ENCODE results near the gene KMT2B.
"Not testable (repeated sequence)": the region's sequence is repeated elsewhere in the genome, so short reads cannot be mapped to it uniquely, and the experiment has no call there.

KMT2B gene

DNA sequence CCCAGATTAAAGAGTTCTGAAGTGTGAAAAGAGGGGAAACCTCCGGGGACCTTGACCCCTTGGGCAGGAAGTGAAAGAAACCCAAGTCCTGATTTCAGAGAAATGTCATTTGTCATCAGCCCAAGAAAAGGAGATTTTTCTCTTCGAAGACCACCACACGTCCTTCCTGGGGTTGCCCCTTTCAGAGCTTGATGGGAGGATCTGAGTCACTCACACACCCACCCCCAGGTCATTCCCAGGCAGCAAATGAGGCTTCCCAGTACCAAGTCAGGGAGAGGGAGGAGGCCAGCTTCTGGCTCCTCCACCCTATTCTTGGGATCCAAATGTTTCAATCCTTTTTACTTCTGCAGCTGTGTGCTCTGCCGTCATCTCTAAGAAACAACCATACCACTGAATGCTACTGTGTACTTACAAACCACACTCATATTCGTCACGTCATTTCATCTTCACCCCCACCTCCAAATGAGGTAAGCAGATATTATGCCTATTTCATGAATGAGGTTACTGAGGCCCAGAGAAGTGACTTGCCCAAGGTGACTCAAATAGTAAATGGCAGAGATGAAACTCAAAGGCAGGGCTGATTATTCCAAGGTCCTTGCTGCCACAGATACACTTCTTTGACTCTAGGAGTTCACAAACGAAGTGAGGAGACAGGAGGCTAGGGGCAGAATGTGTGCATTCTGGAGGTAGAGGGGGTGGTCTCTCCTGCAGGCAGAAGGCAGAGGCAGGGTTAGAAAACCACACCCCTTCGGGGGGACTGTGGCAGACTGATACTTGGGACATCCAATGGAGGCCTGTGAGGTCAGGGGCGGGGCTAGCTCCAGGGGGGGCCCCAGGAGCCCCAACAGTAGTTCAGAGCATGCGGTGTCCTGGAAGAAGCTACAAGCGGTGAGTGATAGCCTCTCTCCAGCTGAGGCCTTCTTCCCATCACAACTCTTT is 5.0 kb upstream of the KMT2B start:
- DNase-seq = no peak

DNA sequence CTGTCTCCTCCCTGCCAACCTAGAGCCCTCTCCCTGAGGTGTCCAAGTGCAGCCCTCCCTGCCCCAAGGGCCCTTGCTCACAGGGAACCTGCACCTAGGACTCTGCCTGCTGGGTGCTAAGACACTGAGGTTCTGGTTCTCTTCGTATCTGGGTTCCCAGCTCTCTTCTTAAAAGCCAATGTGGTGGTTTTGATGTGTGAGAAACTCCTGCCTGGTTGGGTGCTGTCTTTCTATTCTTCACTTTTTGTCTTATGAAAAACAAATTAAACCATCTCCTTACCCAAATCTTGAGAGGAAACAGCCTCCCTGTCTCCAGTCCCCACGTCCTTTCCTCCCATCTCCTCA is 4.3 kb upstream of the KMT2B start:
- no peak for DNase-seq

DNA sequence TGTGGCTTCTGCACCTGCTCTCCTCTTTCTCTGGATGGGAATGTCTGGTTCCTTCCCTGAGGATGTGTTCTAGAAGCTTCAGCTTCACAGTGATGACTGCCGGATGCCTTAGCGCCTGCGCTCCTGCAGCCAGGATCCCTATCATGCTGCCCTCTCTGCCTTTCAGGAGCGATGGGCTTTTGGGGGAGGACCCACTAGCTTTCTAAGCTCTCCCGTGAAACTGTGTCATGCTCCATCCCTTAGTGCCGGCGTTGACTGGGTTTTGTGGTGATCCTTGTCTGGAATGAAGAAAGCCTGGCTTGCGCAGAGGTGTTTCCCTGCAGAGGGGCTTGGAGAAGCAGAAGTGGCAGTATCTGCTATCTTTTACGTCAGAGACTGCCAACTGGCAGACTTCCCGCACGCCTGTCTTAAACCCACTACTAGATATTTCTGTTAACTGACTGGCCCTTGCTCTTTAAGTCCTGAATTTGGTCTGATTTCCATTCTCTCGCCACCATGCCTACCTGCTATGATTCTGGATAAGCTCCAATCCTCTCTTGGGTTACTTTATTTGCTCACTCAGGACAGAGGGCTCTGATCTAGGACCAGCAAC is 3.8 kb upstream of the KMT2B start:
- no peak for DNase-seq

DNA sequence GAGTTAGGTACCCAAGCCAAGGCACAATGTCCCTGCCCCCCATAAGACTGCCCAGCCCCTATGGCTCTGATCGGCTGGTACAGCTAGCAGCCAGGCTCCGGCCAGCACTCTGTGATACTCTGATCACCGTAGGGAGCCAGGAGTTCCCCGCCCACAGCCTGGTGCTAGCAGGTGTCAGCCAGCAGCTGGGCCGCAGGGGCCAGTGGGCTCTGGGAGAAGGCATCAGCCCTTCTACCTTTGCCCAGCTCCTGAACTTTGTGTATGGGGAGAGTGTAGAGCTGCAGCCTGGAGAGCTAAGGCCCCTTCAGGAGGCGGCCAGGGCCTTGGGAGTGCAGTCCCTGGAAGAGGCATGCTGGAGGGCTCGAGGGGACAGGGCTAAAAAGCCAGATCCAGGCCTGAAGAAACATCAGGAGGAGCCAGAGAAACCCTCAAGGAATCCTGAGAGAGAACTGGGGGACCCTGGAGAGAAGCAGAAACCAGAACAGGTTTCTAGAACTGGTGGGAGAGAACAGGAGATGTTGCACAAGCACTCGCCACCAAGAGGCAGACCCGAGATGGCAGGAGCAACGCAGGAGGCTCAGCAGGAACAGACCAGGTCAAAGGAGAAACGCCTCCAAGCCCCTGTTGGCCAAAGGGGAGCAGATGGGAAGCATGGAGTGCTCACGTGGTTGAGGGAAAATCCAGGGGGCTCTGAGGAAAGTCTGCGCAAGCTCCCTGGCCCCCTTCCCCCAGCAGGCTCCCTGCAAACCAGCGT is 3.0 kb upstream of the KMT2B start:
- no peak for DNase-seq

DNA sequence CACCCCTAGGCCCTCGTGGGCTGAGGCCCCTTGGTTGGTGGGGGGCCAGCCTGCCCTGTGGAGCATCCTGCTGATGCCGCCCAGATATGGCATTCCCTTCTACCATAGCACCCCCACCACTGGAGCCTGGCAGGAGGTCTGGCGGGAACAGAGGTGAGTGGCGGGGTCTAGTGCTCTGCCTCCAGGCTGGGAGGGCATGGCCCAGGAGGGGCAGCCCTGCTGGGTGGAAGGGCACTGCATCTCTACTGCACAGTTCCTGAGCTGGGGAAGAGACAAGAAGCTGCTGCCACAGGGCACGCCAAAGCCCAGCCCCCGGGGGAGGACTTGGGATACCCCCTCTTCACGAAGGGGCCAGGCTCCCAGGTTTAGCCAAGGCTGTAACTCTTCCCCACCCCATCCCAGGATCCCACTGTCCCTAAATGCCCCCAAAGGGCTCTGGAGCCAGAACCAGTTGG is 2.4 kb upstream of the KMT2B start:
- no peak for DNase-seq

DNA sequence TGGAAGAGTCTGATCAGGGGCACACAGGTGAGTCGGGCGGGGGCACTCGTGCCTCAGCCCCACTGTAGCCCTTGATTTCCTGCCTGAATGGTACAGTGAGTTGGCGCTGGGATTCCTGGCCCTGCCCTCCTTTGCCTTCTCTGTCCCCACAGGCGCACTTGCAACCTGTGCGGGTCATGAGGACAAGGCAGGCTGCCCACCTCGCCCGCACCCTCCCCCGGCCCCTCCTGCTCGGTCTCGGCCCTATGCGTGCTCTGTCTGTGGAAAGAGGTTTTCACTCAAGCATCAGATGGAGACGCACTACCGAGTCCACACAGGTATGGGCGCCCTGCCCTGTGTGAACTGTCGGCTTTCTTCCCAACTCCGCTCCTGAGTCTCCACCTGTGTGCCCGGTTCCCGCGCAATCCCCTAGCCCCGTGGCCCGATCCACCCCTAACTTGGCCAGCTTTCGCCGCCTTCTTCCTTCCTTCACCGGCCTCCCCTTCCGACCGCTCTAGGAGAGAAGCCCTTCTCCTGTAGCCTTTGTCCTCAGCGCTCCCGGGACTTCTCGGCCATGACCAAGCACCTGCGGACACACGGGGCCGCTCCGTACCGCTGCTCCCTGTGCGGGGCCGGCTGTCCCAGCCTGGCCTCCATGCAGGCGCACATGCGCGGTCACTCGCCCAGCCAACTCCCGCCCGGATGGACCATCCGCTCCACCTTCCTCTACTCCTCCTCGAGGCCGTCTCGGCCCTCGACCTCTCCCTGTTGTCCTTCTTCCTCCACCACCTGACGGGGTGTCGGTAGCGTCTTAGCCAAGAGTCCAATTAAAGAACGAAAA is 1.6 kb upstream of the KMT2B start:
- DNase-seq = peak in 37 of 58 donors; percentile 25 to 83 (median 69)

DNA sequence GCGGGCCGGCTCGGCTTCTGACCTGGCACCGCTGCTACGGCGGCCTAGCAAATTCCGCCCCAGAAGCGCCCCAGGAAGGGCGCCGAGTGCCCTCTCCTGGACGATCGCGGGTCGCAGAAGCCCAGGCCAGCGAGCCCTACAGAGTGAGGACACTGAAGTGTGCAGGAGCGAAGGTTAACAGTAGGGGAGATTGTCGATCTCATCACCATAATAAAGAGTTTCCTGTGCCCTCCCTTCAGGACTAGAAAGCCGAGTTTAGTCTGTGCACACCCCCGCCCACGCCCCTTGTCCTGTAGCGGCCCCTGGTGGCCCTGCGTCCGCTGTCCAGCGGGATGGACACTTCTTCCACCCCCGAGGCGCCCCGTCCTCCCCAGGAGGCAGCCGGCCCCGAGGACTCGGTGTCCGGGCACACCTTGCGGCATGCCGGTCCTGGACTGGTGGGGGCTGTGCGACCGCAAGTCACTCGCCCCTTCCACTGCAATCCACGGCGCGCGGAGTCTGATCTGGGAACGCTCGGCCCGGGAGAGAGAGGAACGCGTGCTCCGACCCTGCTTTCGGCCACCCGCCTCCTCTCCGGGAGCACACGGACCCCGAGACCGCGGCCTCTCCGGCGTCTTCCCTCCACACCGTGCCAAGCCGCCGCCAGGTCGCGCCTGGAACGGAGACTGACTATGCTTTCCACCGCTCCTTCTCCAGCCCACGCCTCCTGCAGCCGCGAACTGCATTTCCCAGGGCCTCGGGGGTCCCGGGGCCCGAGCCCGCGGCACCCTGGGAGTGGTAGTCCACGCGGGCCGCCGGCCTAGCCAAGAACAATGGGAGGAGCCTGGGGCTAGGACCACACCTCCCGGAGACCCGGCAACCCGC is 770 bp upstream of the KMT2B start:
- peak; percentile 60 to 96 (median 89) for DNase-seq

DNA sequence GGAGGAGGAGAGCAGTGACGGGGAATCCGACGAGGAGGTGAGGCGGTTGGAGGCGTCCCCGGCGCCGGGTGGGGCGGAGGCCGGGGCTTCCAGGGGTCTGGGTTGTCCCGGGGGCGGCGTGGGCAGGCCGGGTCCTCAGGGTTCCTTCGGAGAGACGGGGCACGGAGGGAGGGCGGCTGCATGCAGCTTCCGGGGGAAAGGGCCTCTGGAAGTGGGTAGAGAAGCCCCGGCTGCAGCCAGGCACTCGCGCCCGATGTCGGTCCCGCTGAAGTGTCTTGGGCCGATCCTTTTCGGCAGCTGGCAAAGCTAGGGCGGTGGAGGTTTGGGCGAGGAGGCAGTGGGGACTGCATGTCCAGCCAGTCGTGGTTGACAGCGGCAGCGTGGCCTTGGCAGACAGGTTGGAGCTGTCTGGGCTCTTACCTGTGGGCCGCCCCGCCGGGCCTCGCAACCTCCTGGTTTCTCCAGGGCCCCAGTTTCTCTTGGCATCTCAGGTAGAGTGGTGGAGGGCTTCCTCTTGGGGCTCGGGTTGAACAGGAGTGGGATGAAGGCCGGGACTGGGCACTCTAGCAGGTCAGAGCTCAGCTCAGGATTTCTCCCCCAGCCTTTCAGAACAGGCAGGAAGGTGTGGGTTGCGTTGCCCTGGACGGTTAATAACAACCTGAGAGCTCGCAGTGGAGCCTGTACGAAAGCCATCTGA is 690 bp downstream of the KMT2B start:
- peak in 17 of 58 donors; percentile 4 to 53 (median 25) for DNase-seq

DNA sequence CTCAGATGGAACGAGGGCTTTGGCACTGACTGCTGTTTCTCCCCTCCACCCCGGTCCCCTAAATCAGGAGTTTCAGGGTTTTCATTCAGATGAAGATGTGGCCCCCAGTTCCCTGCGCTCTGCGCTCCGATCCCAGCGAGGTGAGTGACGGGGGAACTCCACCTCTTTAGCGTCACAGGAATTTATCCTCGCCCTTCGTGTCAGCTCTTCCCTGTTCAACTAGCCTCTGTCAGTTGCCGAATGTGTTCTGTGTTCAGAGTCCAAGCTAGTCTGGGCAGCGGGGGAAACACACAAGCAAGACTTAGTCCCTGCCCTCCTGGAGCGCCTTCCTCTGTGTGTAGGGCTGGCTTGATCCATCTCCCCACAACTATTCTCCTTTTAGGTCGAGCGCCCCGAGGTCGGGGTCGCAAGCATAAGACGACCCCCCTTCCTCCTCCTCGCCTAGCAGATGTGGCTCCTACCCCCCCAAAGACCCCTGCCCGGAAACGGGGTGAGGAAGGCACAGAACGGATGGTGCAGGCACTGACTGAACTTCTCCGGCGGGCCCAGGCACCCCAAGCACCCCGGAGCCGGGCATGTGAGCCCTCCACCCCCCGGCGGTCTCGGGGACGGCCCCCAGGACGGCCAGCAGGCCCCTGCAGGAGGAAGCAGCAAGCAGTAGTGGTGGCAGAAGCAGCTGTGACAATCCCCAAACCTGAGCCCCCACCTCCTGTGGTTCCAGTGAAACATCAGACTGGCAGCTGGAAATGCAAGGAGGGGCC is 1.8 kb downstream of the KMT2B start:
- no peak for DNase-seq

DNA sequence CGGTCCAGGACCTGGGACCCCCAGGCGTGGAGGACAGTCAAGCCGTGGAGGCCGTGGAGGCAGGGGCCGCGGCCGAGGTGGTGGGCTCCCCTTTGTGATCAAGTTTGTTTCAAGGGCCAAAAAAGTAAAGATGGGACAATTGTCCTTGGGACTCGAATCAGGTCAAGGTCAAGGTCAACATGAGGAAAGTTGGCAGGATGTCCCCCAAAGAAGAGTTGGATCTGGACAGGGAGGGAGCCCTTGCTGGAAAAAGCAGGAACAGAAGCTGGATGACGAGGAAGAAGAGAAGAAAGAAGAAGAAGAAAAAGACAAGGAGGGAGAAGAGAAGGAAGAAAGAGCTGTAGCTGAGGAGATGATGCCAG is 2.3 kb downstream of the KMT2B start:
- no peak for DNase-seq

DNA sequence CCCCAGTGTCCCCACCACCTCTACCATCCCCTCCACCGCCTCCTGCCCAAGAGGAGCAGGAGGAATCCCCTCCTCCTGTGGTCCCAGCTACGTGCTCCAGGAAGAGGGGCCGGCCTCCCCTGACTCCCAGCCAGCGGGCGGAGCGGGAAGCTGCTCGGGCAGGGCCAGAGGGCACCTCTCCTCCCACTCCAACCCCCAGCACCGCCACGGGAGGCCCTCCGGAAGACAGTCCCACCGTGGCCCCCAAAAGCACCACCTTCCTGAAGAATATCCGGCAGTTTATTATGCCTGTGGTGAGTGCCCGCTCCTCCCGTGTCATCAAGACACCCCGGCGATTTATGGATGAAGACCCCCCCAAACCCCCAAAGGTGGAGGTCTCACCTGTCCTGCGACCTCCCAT is 2.8 kb downstream of the KMT2B start:
- DNase-seq = no peak

DNA sequence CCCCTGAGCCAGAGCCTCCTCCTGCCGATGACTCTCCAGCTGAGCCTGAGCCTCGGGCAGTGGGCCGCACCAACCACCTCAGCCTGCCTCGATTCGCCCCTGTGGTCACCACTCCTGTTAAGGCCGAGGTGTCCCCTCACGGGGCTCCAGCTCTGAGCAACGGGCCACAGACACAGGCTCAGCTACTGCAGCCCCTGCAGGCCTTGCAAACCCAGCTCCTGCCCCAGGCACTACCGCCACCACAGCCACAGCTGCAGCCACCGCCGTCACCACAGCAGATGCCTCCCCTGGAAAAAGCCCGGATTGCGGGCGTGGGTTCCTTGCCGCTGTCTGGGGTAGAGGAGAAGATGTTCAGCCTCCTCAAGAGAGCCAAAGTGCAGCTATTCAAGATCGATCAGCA is 3.6 kb downstream of the KMT2B start:
- DNase-seq = no peak

DNA sequence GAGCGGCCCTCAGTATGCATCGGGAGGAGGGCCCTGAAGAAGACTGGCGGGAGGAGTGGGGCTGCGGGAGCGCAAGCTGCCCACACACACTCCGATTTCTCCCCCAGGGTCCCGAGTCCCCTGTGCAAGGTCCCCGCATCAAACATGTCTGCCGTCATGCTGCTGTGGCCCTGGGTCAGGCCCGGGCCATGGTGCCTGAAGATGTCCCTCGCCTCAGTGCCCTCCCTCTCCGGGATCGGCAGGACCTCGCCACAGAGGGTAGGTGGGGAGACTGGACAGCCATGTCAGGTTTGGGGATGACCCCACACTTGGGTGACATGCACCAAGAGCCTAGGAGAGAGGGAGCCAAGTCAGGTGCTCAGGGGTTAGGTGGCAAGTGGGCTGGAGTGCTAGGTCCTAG is 4.7 kb downstream of the KMT2B start:
- DNase-seq = no peak

DNA sequence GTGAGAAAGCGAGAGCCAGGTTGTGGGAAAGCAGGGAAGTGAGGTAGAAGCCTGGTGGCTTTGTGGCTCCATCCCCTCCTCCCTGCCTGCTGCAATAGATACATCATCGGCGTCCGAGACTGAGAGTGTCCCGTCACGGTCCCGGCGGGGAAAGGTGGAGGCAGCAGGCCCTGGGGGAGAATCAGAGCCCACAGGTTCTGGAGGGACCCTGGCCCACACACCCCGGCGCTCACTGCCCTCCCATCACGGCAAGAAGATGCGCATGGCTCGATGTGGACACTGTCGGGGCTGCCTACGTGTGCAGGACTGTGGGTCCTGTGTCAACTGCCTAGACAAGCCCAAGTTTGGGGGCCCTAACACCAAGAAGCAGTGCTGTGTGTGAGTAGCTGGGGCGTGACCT is 5.1 kb downstream of the KMT2B start:
- DNase-seq = no peak

DNA sequence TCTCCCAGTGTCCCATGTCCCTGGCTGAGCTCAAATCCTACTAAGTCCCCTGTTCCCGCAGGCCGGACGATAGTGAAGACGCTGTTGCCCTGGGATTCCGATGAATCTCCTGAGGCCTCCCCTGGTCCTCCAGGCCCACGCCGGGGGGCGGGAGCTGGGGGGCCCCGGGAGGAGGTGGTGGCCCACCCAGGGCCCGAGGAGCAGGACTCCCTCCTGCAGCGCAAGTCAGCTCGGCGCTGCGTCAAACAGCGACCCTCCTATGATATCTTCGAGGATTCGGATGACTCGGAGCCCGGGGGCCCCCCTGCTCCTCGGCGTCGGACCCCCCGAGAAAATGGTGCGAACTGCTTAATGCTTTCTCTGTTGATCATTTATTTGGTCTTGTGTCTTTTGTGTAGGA is 5.9 kb downstream of the KMT2B start:
- no peak for DNase-seq

DNA sequence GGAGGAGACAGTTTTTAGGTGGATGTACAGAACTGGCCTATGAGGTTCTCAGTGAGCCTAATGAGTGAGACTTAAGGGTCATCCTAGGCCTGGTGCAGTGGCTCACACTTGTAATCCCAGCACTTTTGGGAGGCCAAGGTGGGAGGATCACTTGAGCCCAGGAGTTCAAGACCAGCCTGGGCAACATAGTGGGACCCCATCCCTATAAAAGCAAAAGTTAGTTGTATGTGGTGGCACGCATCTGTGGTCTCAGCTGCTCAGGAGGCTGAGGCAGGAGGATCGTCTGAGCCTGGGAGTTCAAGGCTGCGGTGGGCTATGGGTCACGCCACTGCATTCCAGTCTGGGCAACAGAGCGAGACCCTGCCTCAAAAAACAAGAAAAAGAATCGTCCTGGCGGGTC is 6.3 kb downstream of the KMT2B start:
- DNase-seq = not testable (repeated sequence)

DNA sequence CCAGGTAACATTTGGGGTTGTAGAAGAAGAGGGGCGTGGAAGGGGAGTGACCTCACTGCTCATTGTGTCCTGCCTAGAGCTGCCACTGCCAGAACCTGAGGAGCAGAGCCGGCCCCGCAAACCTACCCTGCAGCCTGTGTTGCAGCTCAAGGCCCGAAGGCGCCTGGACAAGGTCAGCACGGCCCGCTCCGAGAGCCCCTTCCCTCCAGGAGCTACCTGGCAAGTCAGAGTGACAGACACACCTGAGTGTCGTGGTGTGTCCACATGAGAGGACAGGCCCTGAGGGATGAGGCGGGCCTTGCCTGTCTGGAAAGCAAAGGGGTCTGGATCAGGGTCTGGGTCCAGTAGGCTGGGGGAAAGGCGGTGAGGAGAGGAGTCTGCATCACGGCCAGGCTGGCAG is 6.8 kb downstream of the KMT2B start:
- no peak for DNase-seq

DNA sequence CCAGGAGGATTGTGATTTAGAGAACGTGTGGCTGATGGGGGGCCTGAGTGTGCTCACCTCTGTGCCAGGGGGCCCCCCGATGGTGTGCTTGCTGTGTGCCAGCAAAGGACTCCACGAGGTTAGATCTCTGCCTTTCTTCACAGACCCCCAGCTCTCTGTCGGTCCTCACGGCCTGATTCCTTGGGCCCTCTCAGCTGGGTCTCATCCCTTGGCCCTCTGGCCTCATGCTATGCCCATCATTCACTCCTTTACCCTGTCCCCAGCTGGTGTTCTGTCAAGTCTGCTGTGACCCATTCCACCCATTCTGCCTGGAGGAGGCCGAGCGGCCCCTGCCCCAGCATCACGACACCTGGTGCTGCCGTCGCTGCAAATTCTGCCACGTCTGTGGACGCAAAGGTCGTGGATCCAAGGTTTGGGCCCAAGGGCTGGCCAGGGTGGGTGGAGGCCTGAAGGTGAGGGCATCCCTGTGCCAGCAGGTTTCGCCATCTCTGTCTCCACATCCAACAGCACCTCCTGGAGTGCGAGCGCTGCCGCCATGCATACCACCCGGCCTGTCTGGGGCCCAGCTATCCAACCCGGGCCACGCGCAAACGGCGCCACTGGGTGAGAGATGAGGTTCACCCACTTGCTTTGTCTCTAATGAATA is 7.5 kb downstream of the KMT2B start:
- DNase-seq = no peak
